Trophoblast cell (in vitro differentiated cells and primary cell): ENCODE measurements around the gene GUCY1A1. TPM values are rescaled to one million over a fixed set of nuclear protein-coding genes. Genes with fewer than 3 reads are reported as not detected.

ENCODE experiments used
- DNase-seq, 2 donors: peaks; one replicate each; pipeline ENCODE4 v3.0.0-alpha.2; 2016
- H2AFZ ChIP-seq: 2 replicates; pipeline ENCODE4 v1.6.1; 2013; ENCODE audit warnings: low read length, moderate library complexity, mild to moderate bottlenecking; ENCODE audit not compliant: insufficient read depth, poor library complexity
- H2AK5ac ChIP-seq: 2 replicates; pipeline ENCODE4 v1.6.1; 2013; ENCODE audit warnings: mild to moderate bottlenecking, low read length
- H2BK120ac ChIP-seq: 2 replicates; pipeline ENCODE4 v1.6.1; 2013; ENCODE audit warnings: low read length, mild to moderate bottlenecking, moderate library complexity; ENCODE audit not compliant: insufficient read depth, poor library complexity
- H2BK12ac ChIP-seq: 2 replicates; pipeline ENCODE4 v1.6.1; 2013; ENCODE audit warnings: mild to moderate bottlenecking, low read length, moderate library complexity
- H2BK5ac ChIP-seq: 2 replicates; pipeline ENCODE4 v1.6.1; 2013; ENCODE audit warnings: low read length, low read depth, moderate library complexity, mild to moderate bottlenecking; ENCODE audit not compliant: poor library complexity
- H3K14ac ChIP-seq: 2 replicates; pipeline ENCODE4 v1.6.1; 2013; ENCODE audit warnings: mild to moderate bottlenecking, low read length
- H3K18ac ChIP-seq: 2 replicates; pipeline ENCODE4 v1.6.1; 2013; ENCODE audit warnings: mild to moderate bottlenecking, low read length
- H3K23ac ChIP-seq: 2 replicates; pipeline ENCODE4 v1.6.1; 2013; ENCODE audit warnings: low read length
- H3K27ac ChIP-seq: 2 replicates; pipeline ENCODE4 v1.5.1; 2013; ENCODE audit warnings: low read depth, mild to moderate bottlenecking, inconsistent platforms, low read length, moderate library complexity
- H3K27me3 ChIP-seq: 2 replicates; pipeline ENCODE4 v1.6.1; 2013; ENCODE audit warnings: inconsistent platforms, mild to moderate bottlenecking, low read length, moderate library complexity; ENCODE audit not compliant: insufficient read depth
- H3K36me3 ChIP-seq, 2 experiments: 1 replicate in 1 of 2; 2 replicates in 1 of 2; pipeline ENCODE4 v1.6.1; 2013; ENCODE audit warnings: low read length in 2 of 2, mild to moderate bottlenecking in 2 of 2, moderate library complexity in 1 of 2; ENCODE audit not compliant: insufficient read depth in 2 of 2, control insufficient read depth in 1 of 2
- H3K4ac ChIP-seq: 2 replicates; pipeline ENCODE4 v1.6.1; 2013; ENCODE audit warnings: low read depth, mild to moderate bottlenecking, low read length, moderate library complexity
- H3K4me1 ChIP-seq, 2 experiments: 1 replicate in 1 of 2; 2 replicates in 1 of 2; pipeline ENCODE4 v1.6.1; 2013; ENCODE audit warnings: low read length in 2 of 2, mild to moderate bottlenecking in 2 of 2, moderate library complexity in 1 of 2; ENCODE audit not compliant: insufficient read depth in 2 of 2, control insufficient read depth in 1 of 2
- H3K4me2 ChIP-seq: 2 replicates; pipeline ENCODE4 v1.6.1; 2013; ENCODE audit warnings: inconsistent platforms, mild to moderate bottlenecking, low read length, moderate library complexity
- H3K4me3 ChIP-seq: 2 replicates; pipeline ENCODE4 v1.5.1; 2013; ENCODE audit warnings: mild to moderate bottlenecking, low read depth, low read length, inconsistent platforms
- H3K79me1 ChIP-seq: one replicate; pipeline ENCODE4 v1.6.1; 2013; ENCODE audit warnings: low read length
- H3K79me2 ChIP-seq: 2 replicates; pipeline ENCODE4 v1.6.1; 2013; ENCODE audit warnings: low read length, mild to moderate bottlenecking; ENCODE audit not compliant: control insufficient read depth, insufficient read depth, poor library complexity
- H3K9ac ChIP-seq: 2 replicates; pipeline ENCODE4 v1.6.1; 2013; ENCODE audit warnings: mild to moderate bottlenecking, low read length
- H3K9me3 ChIP-seq: 2 replicates; pipeline ENCODE4 v1.6.1; 2013; ENCODE audit warnings: low read depth, mild to moderate bottlenecking, control low read depth, inconsistent platforms, low read length; ENCODE audit not compliant: insufficient read depth
- H4K12ac ChIP-seq: 2 replicates; pipeline ENCODE4 v1.6.1; 2013; ENCODE audit warnings: low read depth, mild to moderate bottlenecking, low read length, moderate library complexity
- H4K8ac ChIP-seq: 2 replicates; pipeline ENCODE4 v1.6.1; 2013; ENCODE audit warnings: low read depth, mild to moderate bottlenecking, low read length, moderate library complexity
- H4K91ac ChIP-seq: one replicate; pipeline ENCODE4 v1.6.1; 2013; ENCODE audit warnings: low read depth, mild to moderate bottlenecking, low read length, moderate library complexity
- WGBS: extraction: QIAGEN DNeasy Blood & Tissue Kit; methylation state at CpG from one replicate; pipeline ENCODE4 v1.1.7; 2013; ENCODE audit warnings: missing lambda C conversion rate; ENCODE audit not compliant: insufficient read length, insufficient coverage; ENCODE audit errors: extremely low coverage; 5-methylcytosine and 5-hydroxymethylcytosine counted together
- polyA plus RNA-seq: library from polyadenylated mRNA; stranded (reverse); fragments of 200-250 nt; gene quantifications from 2 replicates; pipeline ENCODE4 v1.2.3, GENCODE V29; 2013

GUCY1A1 gene, protein sequence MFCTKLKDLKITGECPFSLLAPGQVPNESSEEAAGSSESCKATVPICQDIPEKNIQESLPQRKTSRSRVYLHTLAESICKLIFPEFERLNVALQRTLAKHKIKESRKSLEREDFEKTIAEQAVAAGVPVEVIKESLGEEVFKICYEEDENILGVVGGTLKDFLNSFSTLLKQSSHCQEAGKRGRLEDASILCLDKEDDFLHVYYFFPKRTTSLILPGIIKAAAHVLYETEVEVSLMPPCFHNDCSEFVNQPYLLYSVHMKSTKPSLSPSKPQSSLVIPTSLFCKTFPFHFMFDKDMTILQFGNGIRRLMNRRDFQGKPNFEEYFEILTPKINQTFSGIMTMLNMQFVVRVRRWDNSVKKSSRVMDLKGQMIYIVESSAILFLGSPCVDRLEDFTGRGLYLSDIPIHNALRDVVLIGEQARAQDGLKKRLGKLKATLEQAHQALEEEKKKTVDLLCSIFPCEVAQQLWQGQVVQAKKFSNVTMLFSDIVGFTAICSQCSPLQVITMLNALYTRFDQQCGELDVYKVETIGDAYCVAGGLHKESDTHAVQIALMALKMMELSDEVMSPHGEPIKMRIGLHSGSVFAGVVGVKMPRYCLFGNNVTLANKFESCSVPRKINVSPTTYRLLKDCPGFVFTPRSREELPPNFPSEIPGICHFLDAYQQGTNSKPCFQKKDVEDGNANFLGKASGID
- 24.7 and 25.9 TPM in 2 replicates for polyA plus RNA-seq

DNA sequence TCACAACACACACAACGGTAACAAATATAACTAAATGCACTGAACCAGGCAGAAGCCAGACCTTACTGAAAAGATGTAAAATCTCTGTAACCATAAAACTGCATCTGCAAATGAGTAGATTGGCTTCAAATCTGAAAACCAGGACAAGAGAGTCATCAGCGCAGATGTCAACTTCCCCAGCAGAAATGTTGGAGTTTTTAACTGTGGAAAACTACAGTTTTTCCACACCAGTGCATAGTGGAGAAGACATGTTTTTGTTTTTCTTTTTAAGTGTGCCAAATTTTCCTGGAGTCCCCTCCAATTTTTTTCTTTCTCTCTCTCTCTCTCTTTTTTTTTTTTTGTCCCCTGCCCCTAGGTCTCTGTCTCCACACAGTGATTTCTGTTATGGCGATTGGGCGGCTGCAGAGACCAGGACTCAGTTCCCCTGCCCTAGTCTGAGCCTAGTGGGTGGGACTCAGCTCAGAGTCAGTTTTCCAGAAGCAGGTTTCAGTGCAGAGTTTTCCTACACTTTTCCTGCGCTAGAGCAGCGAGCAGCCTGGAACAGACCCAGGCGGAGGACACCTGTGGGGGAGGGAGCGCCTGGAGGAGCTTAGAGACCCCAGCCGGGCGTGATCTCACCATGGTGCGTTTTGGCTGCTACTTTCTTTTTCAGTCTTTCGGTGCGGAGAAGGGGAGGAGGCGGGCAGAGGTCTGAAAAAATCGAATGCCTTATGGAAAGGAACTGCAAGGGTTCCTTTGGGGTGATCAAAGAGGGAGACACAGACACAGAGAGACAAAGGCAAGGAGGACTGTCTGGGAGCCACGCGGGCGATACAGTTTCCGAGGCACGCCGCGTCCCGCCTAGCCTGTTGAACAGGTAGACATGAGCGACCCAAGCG, at the start of gene GUCY1A1:
Gene GUCY1A1 (plus strand): TSS at position 505 of the 878 bp plus-strand sequence. CDS start 30,020 bp downstream, outside the sequence.
- no CpG with 5 or more reads among the region's 25 CpGs for WGBS
- peak in 1 of 2 donors; percentile 18 for DNase-seq
- Histone ChIP-seq H3K4ac (peak within 1 kb of the TSS; percentile 81), H3K14ac (peak within 1 kb of the TSS; percentile 88), H3K4me1 (peaks cover 0 to 2% of the 10 kb centered on the region in 2 experiments), H3K4me3 (peak within 1 kb of the TSS; percentile 87), H3K27ac (peak within 1 kb of the TSS; percentile 76), H3K9ac (peak within 1 kb of the TSS; percentile 85), H3K18ac (peak within 1 kb of the TSS; percentile 88), H3K9me3 (no peaks in the 10 kb centered on the region), H4K91ac (peak within 1 kb of the TSS; percentile 85), H2BK12ac (peak within 1 kb of the TSS; percentile 29), H2BK5ac (peak within 1 kb of the TSS; percentile 86), H2AK5ac (peak within 1 kb of the TSS; percentile 71), H3K36me3 (peaks cover 0 to 2% of the 10 kb centered on the region in 2 experiments), H2AFZ (peak within 1 kb of the TSS; percentile 57), H3K27me3 (no peaks in the 10 kb centered on the region), H3K4me2 (peak within 1 kb of the TSS; percentile 80), H4K12ac (peak within 1 kb of the TSS; percentile 58), H4K8ac (peak within 1 kb of the TSS; percentile 82), H3K79me1 (peaks cover 14% of the 10 kb centered on the region), H3K23ac (no peak within 1 kb of the TSS), H3K79me2 (peaks cover 11% of the 10 kb centered on the region), H2BK120ac (peak within 1 kb of the TSS; percentile 83)

DNA sequence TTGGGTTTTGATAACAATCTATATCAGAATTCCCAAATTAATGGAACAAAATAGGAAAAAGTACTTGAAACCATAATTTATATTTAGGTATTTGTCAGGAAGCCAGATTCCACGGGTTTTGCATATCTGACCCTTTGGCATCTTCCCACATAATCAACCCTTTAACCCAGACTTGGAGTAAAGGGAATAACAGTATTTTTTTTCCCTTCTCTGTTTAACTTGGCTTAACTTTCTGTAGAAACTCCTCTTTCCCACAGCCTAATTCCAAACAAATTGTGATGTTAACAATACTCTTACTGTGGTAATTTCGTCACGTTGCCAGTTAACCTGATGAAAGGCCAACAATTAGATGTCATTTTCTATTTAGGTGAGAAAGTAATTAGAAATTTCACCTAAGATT, 49.4 kb upstream of the GUCY1A1 start:
- WGBS = no CpG with 5 or more reads among the region's 3 CpGs
- Histone ChIP-seq H3K79me2 (no peaks in the 10 kb centered on the region), H3K18ac (no peak overlapping the region)

DNA sequence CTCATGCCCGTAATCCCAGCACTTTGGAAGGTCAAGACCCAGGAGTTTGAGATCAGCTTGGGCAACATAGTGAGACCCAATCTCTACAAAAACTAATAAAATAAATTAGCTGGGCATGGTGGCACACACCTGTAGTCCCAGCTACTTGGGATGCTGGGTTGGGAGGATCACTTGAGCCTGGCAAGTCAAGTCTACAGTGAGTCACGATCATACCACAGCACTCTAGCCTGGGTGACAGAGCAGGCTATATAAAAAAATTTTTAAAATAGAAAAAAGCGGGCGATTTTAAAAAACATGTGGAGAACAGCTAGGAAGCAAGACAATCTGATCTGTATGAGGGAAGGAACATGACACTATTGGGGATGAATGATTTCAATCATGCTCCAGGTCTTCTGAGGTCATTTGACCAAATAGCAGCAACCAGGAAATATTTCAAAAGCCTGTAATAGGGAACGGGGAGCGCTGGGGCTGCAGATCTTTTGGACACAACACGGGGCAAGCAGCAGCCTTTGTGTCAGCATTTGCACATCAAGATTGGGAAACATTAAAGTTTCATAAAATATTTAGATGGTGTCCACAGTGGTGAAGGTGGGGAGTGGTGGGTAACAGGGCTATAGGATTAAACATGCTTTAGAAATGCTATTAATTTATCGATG, 48.3 kb upstream of the GUCY1A1 start:
- no peak overlapping the region for H3K4me3 ChIP-seq
- H3K9ac ChIP-seq = no peak overlapping the region
- no peak for DNase-seq
- H3K27me3 ChIP-seq = no peaks in the 10 kb centered on the region
- H3K4ac ChIP-seq = no peak overlapping the region
- peak overlapping the region; percentile 73 for H4K91ac ChIP-seq
- no CpG with 5 or more reads among the region's 8 CpGs for WGBS
- no peaks in the 10 kb centered on the region for H3K36me3 ChIP-seq
- peak overlapping the region; percentile 51 for H2BK120ac ChIP-seq
- H4K12ac ChIP-seq = no peak overlapping the region
- H3K18ac ChIP-seq = no peak overlapping the region
- no peaks in the 10 kb centered on the region for H3K4me1 ChIP-seq
- H3K14ac ChIP-seq = no peak overlapping the region
- H3K27ac ChIP-seq = no peak overlapping the region
- H2BK5ac ChIP-seq = peak overlapping the region; percentile 63
- H2AFZ ChIP-seq = no peak overlapping the region
- H4K8ac ChIP-seq = no peak overlapping the region
- peak overlapping the region; percentile 89 for H2AK5ac ChIP-seq
- H3K23ac ChIP-seq = no peak overlapping the region
- H3K4me2 ChIP-seq = no peak overlapping the region
- no peaks in the 10 kb centered on the region for H3K79me2 ChIP-seq
- H3K9me3 ChIP-seq = no peaks in the 10 kb centered on the region
- peaks cover 6% of the 10 kb centered on the region for H3K79me1 ChIP-seq
- H2BK12ac ChIP-seq = peak overlapping the region; percentile 64

More for the DNA sequence above, 49.4 kb upstream of the GUCY1A1 start:
- Histone ChIP-seq H3K36me3 (no peaks in the 10 kb centered on the region), H3K79me1 (peaks cover 4% of the 10 kb centered on the region), H4K12ac (no peak overlapping the region), H2BK12ac (no peak overlapping the region), H3K14ac (no peak overlapping the region), H4K91ac (no peak overlapping the region), H3K9me3 (no peaks in the 10 kb centered on the region), H2AK5ac (no peak overlapping the region), H3K27me3 (no peaks in the 10 kb centered on the region), H3K9ac (no peak overlapping the region), H3K27ac (no peak overlapping the region), H3K4me2 (no peak overlapping the region), H2BK120ac (no peak overlapping the region), H4K8ac (no peak overlapping the region), H3K23ac (no peak overlapping the region), H3K4me3 (no peak overlapping the region), H2AFZ (no peak overlapping the region), H2BK5ac (no peak overlapping the region), H3K4me1 (no peaks in the 10 kb centered on the region), H3K4ac (no peak overlapping the region)
- DNase-seq = no peak

DNA sequence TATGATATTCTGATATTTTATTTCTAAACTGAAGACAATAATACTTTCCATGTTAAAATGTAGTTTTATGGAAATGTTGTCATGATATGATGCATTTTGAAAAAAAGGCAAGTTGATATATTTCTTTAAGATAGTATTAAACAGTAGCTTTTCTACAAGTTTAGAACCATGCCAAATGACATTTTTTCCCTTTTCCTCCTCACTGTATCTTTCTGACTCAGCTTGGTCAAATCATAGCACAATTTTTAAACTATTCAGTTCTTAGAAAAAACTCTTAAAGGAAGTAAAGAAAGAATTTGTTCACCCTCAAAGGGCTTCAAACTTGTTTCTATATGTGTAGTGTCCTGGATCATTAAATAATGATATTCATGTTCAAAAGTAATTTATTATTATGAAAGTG, 46.0 kb upstream of the GUCY1A1 start:
- H2AK5ac ChIP-seq = no peak overlapping the region
- H3K36me3 ChIP-seq = no peaks in the 10 kb centered on the region
- H2BK120ac ChIP-seq = no peak overlapping the region
- H3K9me3 ChIP-seq = no peaks in the 10 kb centered on the region
- H3K18ac ChIP-seq = no peak overlapping the region
- H4K91ac ChIP-seq = no peak overlapping the region
- no peak for DNase-seq
- H3K14ac ChIP-seq = no peak overlapping the region
- no peak overlapping the region for H3K4me2 ChIP-seq
- peaks cover 4% of the 10 kb centered on the region for H3K79me1 ChIP-seq
- no peak overlapping the region for H3K27ac ChIP-seq
- H3K23ac ChIP-seq = no peak overlapping the region
- H3K4me3 ChIP-seq = no peak overlapping the region
- no peak overlapping the region for H2BK12ac ChIP-seq
- no peak overlapping the region for H4K8ac ChIP-seq
- H2AFZ ChIP-seq = no peak overlapping the region
- no peak overlapping the region for H2BK5ac ChIP-seq
- H3K4me1 ChIP-seq = peaks cover 0 to 1% of the 10 kb centered on the region in 2 experiments
- H3K4ac ChIP-seq = no peak overlapping the region
- no peak overlapping the region for H4K12ac ChIP-seq
- H3K27me3 ChIP-seq = no peaks in the 10 kb centered on the region
- H3K9ac ChIP-seq = no peak overlapping the region
- no peaks in the 10 kb centered on the region for H3K79me2 ChIP-seq
